KMS-11 (cell line): ENCODE results near the gene COPA.

ENCODE experiments used
- H2AFZ ChIP-seq: fragments of 200-600 bp; sonication (generic); 2 replicates; pipeline ENCODE4 v1.6.1; 2016; ENCODE audit warnings: antibody characterized with exemption, mixed run types, low read depth
- H3K27ac ChIP-seq: fragments of 200-600 bp; sonication (generic); 2 replicates; pipeline ENCODE4 v1.6.1; 2016; ENCODE audit warnings: mild to moderate bottlenecking, mixed run types
- H3K27me3 ChIP-seq: fragments of 200-600 bp; sonication (generic); 2 replicates; pipeline ENCODE4 v1.6.1; 2017; ENCODE audit warnings: mild to moderate bottlenecking, low read depth, mixed run types, moderate library complexity; ENCODE audit not compliant: insufficient read depth
- H3K36me3 ChIP-seq: fragments of 200-600 bp; sonication (generic); 2 replicates; pipeline ENCODE4 v1.6.1; 2017; ENCODE audit warnings: mild to moderate bottlenecking, mixed run types; ENCODE audit not compliant: insufficient read depth
- H3K4me1 ChIP-seq: fragments of 200-600 bp; sonication (generic); 2 replicates; pipeline ENCODE4 v1.6.1; 2016; ENCODE audit warnings: mild to moderate bottlenecking, low read depth, mixed run types; ENCODE audit not compliant: poor library complexity, severe bottlenecking
- H3K4me2 ChIP-seq: fragments of 200-600 bp; sonication (generic); 2 replicates; pipeline ENCODE4 v1.7.0; 2016; ENCODE audit warnings: mild to moderate bottlenecking, mixed run types
- H3K4me3 ChIP-seq: fragments of 200-600 bp; sonication (generic); IDR thresholded peaks from 2 replicates; pipeline ENCODE4 v1.6.1; 2017; ENCODE audit warnings: low read depth, low read length, mixed read lengths; ENCODE audit not compliant: insufficient read depth
- H3K79me2 ChIP-seq: fragments of 200-600 bp; sonication (generic); 2 replicates; pipeline ENCODE4 v1.6.1; 2016; ENCODE audit warnings: low read depth, mixed run types; ENCODE audit not compliant: insufficient read depth
- H3K9ac ChIP-seq: fragments of 200-600 bp; sonication (generic); 2 replicates; pipeline ENCODE4 v1.6.1; 2016; ENCODE audit warnings: mild to moderate bottlenecking, mixed run types
- H4K20me1 ChIP-seq: fragments of 200-600 bp; sonication (generic); 2 replicates; pipeline ENCODE4 v1.6.1; 2016; ENCODE audit warnings: mild to moderate bottlenecking, mixed run types; ENCODE audit not compliant: insufficient read depth
- TF ChIP-seq, protein P1 (sequence below): fragments of 200-600 bp; sonication (generic); conservative IDR thresholded peaks from 2 replicates; pipeline ENCODE4 v1.6.1; 2017; ENCODE audit warnings: low read depth, mild to moderate bottlenecking, antibody characterized with exemption, low read length, moderate library complexity, mixed read lengths

COPA gene

GRCh38 chr1:160354388-160354985 is 11.4 kb upstream of the COPA start:
- H3K4me2 ChIP-seq, result no peak overlapping the region
- no peak overlapping the region for H3K27ac ChIP-seq
- no peaks in the 10 kb centered on the region for H3K79me2 ChIP-seq
- no peaks in the 10 kb centered on the region for H4K20me1 ChIP-seq
- no peak overlapping the region for H2AFZ ChIP-seq
- H3K27me3 ChIP-seq, result no peaks in the 10 kb centered on the region
- TF ChIP-seq, protein P1, sequence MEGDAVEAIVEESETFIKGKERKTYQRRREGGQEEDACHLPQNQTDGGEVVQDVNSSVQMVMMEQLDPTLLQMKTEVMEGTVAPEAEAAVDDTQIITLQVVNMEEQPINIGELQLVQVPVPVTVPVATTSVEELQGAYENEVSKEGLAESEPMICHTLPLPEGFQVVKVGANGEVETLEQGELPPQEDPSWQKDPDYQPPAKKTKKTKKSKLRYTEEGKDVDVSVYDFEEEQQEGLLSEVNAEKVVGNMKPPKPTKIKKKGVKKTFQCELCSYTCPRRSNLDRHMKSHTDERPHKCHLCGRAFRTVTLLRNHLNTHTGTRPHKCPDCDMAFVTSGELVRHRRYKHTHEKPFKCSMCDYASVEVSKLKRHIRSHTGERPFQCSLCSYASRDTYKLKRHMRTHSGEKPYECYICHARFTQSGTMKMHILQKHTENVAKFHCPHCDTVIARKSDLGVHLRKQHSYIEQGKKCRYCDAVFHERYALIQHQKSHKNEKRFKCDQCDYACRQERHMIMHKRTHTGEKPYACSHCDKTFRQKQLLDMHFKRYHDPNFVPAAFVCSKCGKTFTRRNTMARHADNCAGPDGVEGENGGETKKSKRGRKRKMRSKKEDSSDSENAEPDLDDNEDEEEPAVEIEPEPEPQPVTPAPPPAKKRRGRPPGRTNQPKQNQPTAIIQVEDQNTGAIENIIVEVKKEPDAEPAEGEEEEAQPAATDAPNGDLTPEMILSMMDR, result peak; percentile 98
- H3K4me1 ChIP-seq, result peaks cover 6% of the 10 kb centered on the region
- H3K36me3 ChIP-seq, result peaks cover 32% of the 10 kb centered on the region; the same call in 1 of the 2 replicates
- H3K4me3 ChIP-seq, result no peak overlapping the region
- H3K9ac ChIP-seq, result no peak overlapping the region

DNA sequence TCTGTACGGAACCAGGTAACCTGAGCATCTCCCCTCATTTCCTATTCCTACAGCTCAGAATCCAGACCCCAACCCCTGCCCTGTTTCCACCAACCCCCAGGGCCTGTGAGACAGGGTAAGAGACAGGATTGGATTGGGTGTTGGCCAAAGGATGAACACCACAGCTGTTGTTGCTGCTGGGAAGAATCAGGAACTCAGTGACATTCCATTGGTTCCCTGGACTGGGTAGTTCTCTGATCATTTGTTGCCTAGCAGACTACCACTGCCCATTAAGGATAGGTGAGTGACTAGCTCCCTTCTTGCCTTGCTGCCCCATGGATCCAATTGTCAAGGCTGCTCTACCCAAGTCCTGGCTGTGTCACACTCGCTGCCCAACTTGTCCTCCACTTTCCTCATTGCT is 10.2 kb upstream of the COPA start:
- H2AFZ ChIP-seq, result no peak overlapping the region
- H3K27me3 ChIP-seq, result no peaks in the 10 kb centered on the region
- H3K79me2 ChIP-seq, result no peaks in the 10 kb centered on the region
- TF ChIP-seq, protein P1, result no peak
- H3K27ac ChIP-seq, result no peak overlapping the region
- no peaks in the 10 kb centered on the region for H4K20me1 ChIP-seq
- peaks cover 28% of the 10 kb centered on the region; the same call in 1 of the 2 replicates for H3K36me3 ChIP-seq
- no peak overlapping the region for H3K9ac ChIP-seq
- H3K4me3 ChIP-seq, result no peak overlapping the region
- peaks cover 6% of the 10 kb centered on the region for H3K4me1 ChIP-seq
- H3K4me2 ChIP-seq, result no peak overlapping the region

DNA sequence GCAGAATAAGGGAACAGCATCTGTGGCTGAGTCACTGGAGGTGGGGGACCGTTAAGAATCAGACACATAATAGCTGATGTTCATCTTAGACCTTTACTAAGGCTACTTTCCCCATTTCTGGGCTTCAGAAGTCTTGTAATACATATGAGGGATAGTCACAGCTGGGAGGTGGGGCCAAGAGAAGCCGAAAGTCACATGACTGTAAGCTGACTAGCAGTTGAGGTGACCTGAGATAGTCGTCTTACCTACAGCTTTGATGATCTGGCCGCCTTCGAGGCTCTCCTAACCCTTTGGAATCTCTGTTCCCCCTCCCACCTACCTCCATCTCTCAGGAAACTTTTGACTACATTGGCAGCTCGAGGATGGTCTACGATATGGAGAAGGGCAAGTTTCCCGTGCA is 9.5 kb upstream of the COPA start:
- H3K36me3 ChIP-seq, result peaks cover 21% of the 10 kb centered on the region; the same call in 1 of the 2 replicates
- H3K4me3 ChIP-seq, result no peak overlapping the region
- H2AFZ ChIP-seq, result no peak overlapping the region
- H3K27ac ChIP-seq, result no peak overlapping the region
- H3K9ac ChIP-seq, result no peak overlapping the region
- H3K4me1 ChIP-seq, result peaks cover 6% of the 10 kb centered on the region
- TF ChIP-seq, protein P1, result no peak
- H3K79me2 ChIP-seq, result peaks cover under 1% of the 10 kb centered on the region; the same call in 1 of the 2 replicates
- no peak overlapping the region for H3K4me2 ChIP-seq
- no peaks in the 10 kb centered on the region for H3K27me3 ChIP-seq
- no peaks in the 10 kb centered on the region for H4K20me1 ChIP-seq

DNA sequence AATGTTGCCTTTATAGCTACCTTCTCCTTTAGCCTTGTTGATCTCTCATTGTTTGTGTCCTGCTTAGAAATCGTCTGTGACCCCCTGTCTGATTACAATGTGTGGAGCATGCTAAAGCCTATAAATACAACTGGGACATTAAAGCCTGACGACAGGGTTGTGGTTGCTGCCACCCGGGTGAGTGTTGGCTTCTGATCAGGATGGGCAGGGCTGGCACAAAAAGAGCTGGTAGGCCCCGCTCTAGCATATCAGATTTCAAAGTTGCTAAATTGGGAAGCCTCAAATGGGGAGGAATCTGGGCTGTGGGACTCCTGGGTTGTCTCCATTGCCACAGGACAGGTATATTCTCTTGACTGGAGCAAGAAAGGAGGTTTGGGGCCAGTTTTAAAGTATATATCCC is 8.6 kb upstream of the COPA start:
- Histone ChIP-seq H3K4me2 (no peak overlapping the region), H3K27ac (no peak overlapping the region), H2AFZ (no peak overlapping the region), H3K27me3 (no peaks in the 10 kb centered on the region), H3K79me2 (peaks cover 7% of the 10 kb centered on the region; the same call in 1 of the 2 replicates), H3K9ac (no peak overlapping the region), H4K20me1 (no peaks in the 10 kb centered on the region), H3K4me3 (no peak overlapping the region), H3K4me1 (peaks cover 6% of the 10 kb centered on the region), H3K36me3 (peaks cover 20% of the 10 kb centered on the region; the same call in 1 of the 2 replicates)
- TF ChIP-seq, protein P1, result no peak
